GM21381 (cell line): ENCODE results near the gene NMUR1.
A peak's percentile ranks its signal among the peaks of the same experiment; 100 is the strongest.

Experiments
- ATAC-seq: cut with Tn5 transposase; IDR thresholded peaks from one replicate; pipeline ENCODE4 v1.9.1; 2021; ENCODE audit warnings: mild to moderate bottlenecking, moderate library complexity; ENCODE audit not compliant: unreplicated experiment

Gene NMUR1

DNA sequence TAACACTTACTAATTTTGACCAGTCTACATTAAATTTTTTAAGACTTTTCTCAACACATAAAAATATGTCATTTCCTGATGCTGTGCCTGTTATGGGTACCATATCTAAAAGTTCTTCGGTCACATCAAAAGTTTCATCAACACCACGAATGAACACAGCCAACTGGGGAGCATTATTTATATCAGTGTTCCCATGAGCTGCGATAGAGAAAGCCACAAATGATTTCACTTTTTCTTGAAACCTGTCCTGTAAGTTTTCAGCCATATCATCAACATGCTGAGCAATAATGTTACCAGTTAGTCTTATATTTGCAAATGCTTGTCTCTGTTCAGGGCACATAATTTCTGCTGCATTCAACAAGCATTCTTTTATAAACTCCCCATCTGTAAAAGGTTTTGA, 35.6 kb downstream of the NMUR1 start:
- no peak for ATAC-seq

DNA sequence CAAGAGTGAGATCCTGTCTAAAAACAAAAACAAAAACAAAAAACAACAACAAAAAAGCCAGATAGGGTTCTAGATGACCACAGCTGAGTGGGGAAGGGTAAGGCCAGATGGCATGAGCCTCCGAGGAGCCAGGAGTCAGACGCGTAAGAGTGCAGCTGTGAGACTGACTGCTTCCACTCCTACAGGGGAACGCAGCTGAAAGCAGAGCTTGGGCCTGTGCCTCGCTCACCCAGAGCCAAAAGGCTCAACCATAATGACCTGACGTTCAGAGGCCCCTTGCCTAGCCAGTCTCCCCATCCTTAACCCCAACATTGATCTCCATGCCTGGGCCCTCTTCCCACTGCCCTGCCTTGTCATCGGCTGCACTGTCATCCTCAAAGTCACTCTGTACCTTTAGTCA, 39.4 kb downstream of the NMUR1 start:
- ATAC-seq, result no peak

DNA sequence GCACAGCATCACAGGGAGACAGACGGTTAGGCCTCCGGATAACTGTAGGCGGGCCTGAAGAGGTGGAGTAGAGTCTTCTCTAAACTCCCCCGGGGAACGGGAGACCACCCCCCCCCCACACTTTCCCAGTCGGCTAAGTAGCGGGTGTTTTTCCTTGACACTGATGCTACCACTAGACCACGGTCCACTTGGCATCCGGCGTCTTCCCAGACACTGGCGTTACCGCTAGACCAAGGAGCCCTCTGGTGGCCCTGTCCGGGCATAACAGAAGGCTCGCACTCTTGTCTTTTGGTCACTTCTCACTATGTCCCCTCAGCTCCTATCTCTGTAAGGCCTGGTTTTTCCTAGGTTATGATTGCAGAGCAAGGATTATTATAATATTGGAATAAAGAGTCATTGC, 40.3 kb downstream of the NMUR1 start:
- ATAC-seq, result no peak

DNA sequence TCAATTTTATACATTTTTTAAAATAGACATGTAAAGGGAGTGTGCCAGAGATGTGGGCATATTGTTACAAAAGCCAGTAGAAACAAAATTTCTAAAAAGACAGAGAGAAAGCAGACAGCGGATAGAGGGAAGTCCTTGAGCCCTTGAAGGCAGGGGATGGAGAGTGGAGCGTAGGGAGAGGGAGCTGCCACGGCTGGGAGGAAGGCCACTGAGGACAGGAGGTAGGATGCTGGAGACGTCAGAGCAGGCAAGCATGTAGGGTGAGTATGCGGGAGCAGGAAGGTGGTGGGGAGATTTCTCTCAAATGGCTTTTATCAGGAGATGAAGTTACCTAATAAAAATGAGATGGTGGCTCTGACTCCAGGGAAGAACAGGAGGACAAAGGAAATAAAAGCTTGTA, 41.9 kb downstream of the NMUR1 start:
- no peak for ATAC-seq

DNA sequence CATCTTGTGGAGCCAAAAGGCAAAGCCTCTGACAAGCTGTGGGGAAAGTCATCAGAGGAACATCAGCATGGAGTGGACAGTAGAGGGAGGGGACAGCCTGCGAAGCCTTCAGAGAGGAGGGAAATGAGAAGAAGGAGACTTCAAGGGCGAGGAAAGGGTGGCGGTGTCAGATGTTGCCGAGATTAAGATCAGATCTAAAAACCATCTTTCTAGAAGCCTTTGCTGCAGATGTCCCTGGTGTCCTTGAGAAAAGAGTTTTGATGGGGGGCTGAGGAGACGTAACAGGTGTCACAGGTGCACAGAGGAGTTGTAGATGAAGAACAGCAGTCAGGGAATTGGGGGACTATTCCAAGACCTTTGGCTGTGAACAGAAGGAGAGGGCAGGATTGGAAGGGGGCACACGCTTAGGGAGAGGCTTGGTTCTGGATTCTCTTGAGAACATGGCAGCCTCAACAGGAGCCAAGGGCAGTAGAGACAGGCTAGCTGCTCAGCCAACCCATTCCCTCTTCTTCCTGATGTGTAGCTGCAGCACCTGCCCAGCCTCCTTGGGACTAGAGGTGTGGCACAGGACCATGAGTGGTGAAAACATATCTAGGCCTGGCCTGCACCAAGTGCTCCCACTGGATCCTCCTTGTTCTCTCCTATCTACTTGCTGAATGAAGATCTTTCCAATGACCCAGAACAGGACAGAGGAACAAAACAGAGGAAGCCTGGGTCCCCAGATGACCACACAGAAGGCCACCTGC, 43.2 kb downstream of the NMUR1 start:
- no peak for ATAC-seq

DNA sequence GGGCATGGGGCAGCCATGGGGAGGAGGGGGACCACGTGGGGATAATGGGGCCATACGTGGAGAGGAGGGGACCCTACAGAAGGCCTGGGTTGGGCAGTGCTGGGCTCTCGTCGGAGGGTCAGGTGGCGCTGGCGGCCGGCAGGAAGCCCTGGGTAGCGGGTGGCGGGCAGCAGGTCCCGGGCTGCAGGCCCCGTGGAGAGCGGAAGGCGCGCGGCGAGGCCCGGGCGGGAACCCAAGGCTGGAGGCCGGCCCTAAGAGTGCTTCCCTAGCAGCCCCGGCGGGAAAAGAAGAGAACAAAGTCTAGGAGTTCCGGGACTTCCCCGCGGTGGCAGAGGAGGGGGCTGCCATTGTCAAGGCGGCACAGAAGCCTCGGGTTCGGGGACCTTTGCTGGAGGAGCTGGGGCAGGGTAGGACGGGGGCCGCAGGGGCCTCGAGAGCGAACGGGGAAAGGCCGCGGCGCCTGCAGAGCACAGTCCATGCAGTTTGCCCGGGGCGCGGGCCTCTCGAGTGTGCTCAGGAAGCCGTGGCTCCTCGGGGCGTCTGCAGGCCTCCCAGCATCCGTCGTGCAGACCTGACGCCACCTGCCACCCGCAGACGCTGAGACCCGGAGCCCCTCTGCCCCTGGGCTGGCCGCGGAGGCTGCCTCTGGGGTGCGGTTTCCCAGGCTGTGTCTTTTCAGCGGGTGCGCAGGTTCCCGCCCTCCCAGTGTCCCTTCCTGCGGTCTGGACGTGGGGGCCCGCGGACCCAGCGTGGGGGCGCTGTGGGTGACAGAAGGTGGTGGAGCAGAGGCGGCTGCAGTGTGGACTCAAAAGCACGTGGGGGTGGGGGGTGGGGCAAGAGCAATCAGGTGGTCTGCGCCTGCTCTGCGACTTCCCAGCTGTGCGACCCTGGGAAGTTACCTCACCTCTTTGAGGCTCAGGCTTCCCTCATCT, 46.6 kb downstream of the NMUR1 start:
- no peak for ATAC-seq

DNA sequence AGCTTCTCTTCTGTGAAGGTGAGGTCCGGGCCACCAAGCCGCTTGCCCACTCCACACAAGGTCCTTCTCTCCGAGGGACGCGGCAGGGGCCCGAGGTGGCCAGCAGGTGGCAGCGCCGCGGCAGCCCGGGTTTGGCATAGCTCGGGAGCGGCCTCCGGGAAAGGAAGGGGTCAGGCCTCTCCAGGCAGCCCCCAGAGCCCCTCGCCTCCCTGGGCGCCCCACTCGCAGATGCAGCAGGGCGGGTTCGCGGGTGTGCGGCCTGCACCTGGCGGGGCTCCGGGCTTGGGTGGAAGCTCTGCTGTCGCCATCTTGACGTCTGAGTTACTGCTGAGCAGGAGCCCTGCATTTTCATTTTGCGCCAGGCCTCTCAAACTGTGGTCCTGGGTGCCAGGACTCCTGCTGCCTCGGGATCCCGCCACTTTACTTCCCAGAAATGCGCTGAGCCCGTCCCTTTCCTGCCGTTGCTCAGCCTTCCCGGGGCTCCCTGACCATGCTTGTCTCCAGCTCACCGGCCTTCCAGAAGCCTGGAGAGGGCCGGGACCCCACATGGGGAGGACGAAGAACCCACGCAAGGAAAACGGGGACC, 47.3 kb downstream of the NMUR1 start:
- ATAC-seq, result peak; percentile 76

DNA sequence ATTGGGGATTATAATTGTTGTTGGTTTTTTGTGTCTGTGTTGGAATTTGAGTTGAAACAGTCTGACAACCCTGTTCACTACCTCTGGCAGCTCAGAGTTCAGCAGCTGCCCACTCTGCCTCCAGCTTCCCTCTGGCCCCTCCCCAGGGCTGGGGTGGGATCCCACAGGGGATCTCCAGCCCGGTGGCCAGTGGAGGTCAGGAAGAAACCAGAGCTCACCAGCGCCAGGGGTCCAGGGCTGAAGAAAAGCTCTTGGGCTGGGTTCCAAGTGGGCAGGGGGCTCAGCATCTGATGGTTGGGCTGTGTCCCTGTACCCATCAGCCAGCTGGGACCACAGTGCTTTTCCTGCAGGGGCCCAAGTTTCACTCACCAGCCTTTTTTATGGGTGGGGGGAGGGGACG, 49.5 kb downstream of the NMUR1 start:
- no peak for ATAC-seq

DNA sequence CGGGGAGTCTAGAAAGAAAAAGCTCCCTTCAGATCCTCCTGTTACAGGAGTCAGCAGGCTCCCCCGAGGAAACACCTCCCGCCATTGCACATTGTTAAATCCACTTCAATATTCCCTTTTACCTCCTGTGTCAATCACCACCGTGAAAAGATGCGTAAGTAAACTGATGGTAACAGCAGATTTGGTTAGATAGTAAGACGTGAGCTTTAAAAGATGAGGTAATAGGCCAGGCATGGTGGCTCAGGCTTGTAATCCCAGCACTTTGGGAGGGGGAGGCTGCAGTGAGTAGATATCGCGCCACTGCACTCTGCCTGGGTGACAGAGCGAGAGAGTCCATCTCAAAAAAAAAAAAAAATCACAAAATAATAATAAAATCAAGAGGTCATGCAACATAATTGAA, 50.8 kb downstream of the NMUR1 start:
- no peak for ATAC-seq

DNA sequence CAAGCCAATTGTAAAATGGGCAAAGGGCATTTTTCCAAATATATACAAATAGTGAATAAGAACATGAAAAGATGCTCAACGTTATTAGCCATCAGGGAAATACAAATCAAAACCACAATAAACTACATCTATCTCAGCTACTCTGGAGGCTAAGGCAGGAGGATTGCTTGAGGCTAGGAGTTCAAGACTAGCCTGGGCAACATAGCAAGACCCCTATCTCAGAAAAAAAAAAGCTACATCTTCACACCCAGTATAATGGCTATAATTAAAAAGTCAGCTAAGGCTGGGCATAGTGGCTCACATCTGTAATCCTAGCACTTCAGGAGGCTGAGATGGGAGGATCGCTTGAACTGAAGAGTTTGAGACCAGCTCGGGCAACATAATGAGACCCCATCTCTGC, 53.3 kb downstream of the NMUR1 start:
- no peak for ATAC-seq

DNA sequence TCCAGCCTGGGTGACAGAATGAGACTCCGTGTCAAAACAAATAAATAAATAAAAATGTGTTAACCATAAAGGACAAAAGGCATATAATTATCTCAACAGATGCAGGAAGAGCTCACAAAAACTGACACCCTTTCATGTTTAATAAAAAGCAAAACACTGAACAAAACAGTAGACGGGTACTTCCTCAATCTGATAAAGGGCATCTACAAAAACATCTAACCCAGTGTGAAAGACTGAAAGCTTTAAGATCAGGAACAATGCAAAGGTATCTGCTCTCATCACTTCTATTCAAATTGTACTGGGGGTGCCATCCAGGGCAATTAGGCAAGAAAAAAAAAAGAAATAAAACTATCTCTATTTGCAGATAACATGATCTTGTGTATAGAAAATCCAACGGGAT, 54.3 kb downstream of the NMUR1 start:
- no peak for ATAC-seq
